OCI-LY1 (cell line): ENCODE results near the gene ADAMTS15.

Source experiments
- H2AFZ ChIP-seq: fragments of 200-600 bp; sonication (generic), shearing (Covaris generic); 2 replicates; pipeline ENCODE4 v1.6.0; 2014; ENCODE audit warnings: antibody characterized with exemption, mild to moderate bottlenecking, low read length
- H3F3A ChIP-seq: fragments of 200-600 bp; sonication (generic), shearing (Covaris generic); 2 replicates; pipeline ENCODE4 v1.6.0; 2014; ENCODE audit warnings: mild to moderate bottlenecking, antibody characterized with exemption, low read length, moderate library complexity; ENCODE audit not compliant: insufficient read depth
- H3K27ac ChIP-seq: fragments of 200-600 bp; sonication (generic); 2 replicates; pipeline ENCODE4 v1.5.1; 2014; ENCODE audit warnings: low read length, mixed run types, mild to moderate bottlenecking, low read depth; ENCODE audit not compliant: poor library complexity, severe bottlenecking
- H3K27me3 ChIP-seq: fragments of 200-600 bp; sonication (generic); 2 replicates; pipeline ENCODE4 v1.6.0; 2014; ENCODE audit warnings: antibody characterized with exemption, mild to moderate bottlenecking, low read length, moderate library complexity; ENCODE audit not compliant: insufficient read depth
- H3K36me3 ChIP-seq: fragments of 200-600 bp; sonication (generic); 2 replicates; pipeline ENCODE4 v1.6.1; 2014; ENCODE audit warnings: mild to moderate bottlenecking, antibody characterized with exemption, low read length, moderate library complexity, mixed read lengths; ENCODE audit not compliant: insufficient read depth
- H3K4me1 ChIP-seq: fragments of 200-600 bp; sonication (generic); 2 replicates; pipeline ENCODE4 v1.5.1; 2014; ENCODE audit warnings: mild to moderate bottlenecking, low read length, moderate library complexity; ENCODE audit not compliant: insufficient read depth, severe bottlenecking
- H3K4me2 ChIP-seq: fragments of 200-600 bp; sonication (generic), shearing (Covaris generic); 2 replicates; pipeline ENCODE4 v1.6.1; 2014; ENCODE audit warnings: low read length
- H3K4me3 ChIP-seq: fragments of 200-600 bp; sonication (generic); 2 replicates; pipeline ENCODE4 v1.5.1; 2014; ENCODE audit warnings: low read length, low read depth, mild to moderate bottlenecking, mixed read lengths; ENCODE audit not compliant: poor library complexity, severe bottlenecking
- H3K79me2 ChIP-seq: fragments of 200-600 bp; shearing (Covaris generic); 2 replicates; pipeline ENCODE4 v1.6.1; 2016; ENCODE audit warnings: mixed run types, low read length, mixed read lengths; ENCODE audit not compliant: insufficient read depth
- H3K9ac ChIP-seq: fragments of 200-600 bp; sonication (generic), shearing (Covaris generic); 2 replicates; pipeline ENCODE4 v1.6.1; 2014; ENCODE audit warnings: mild to moderate bottlenecking, low read length, mixed read lengths
- H3K9me2 ChIP-seq: fragments of 200-600 bp; sonication (generic), shearing (Covaris generic); 2 replicates; pipeline ENCODE4 v1.6.1; 2014; ENCODE audit warnings: low read depth, mild to moderate bottlenecking, low read length, mixed read lengths
- H3K9me3 ChIP-seq: fragments of 200-600 bp; shearing (Covaris generic); 2 replicates; pipeline ENCODE4 v1.6.1; 2014; ENCODE audit warnings: low read length, mixed read lengths
- H4K20me1 ChIP-seq: fragments of 200-600 bp; sonication (generic), shearing (Covaris generic); 2 replicates; pipeline ENCODE4 v1.6.0; 2016; ENCODE audit warnings: mild to moderate bottlenecking, low read length; ENCODE audit not compliant: insufficient read depth
- EZH2 ChIP-seq: fragments of 200-600 bp; sonication (generic), shearing (Covaris generic); IDR thresholded peaks from 2 replicates; pipeline ENCODE4 v1.8.0; 2017; ENCODE audit warnings: borderline replicate concordance, mixed run types, mild to moderate bottlenecking, antibody characterized with exemption, low read length, moderate library complexity, mixed read lengths
- TF ChIP-seq, protein P1 (sequence below): fragments of 200-600 bp; sonication (generic), shearing (Covaris generic); IDR thresholded peaks from 2 replicates; pipeline ENCODE4 v1.5.1; 2017; ENCODE audit warnings: mild to moderate bottlenecking, antibody characterized with exemption, low read length, moderate library complexity, mixed read lengths

The ADAMTS15 gene

DNA sequence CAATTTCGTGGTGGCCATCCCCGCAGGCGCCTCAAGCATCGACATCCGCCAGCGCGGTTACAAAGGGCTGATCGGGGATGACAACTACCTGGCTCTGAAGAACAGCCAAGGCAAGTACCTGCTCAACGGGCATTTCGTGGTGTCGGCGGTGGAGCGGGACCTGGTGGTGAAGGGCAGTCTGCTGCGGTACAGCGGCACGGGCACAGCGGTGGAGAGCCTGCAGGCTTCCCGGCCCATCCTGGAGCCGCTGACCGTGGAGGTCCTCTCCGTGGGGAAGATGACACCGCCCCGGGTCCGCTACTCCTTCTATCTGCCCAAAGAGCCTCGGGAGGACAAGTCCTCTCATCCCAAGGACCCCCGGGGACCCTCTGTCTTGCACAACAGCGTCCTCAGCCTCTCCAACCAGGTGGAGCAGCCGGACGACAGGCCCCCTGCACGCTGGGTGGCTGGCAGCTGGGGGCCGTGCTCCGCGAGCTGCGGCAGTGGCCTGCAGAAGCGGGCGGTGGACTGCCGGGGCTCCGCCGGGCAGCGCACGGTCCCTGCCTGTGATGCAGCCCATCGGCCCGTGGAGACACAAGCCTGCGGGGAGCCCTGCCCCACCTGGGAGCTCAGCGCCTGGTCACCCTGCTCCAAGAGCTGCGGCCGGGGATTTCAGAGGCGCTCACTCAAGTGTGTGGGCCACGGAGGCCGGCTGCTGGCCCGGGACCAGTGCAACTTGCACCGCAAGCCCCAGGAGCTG, 24.8 kb downstream of the ADAMTS15 start:
- Histone ChIP-seq H3K4me1 (no peaks in the 10 kb centered on the region), H2AFZ (no peak overlapping the region), H3K27me3 (no peaks in the 10 kb centered on the region), H3K9ac (no peak overlapping the region), H3K27ac (no peak overlapping the region), H3F3A (no peaks in the 10 kb centered on the region), H3K36me3 (no peaks in the 10 kb centered on the region), H3K9me3 (no peaks in the 10 kb centered on the region), H3K9me2 (no peaks in the 10 kb centered on the region), H4K20me1 (no peaks in the 10 kb centered on the region), H3K79me2 (no peaks in the 10 kb centered on the region), H3K4me2 (no peak overlapping the region), H3K4me3 (no peak overlapping the region)
- TF ChIP-seq EZH2, result no peak
- TF ChIP-seq, protein P1, sequence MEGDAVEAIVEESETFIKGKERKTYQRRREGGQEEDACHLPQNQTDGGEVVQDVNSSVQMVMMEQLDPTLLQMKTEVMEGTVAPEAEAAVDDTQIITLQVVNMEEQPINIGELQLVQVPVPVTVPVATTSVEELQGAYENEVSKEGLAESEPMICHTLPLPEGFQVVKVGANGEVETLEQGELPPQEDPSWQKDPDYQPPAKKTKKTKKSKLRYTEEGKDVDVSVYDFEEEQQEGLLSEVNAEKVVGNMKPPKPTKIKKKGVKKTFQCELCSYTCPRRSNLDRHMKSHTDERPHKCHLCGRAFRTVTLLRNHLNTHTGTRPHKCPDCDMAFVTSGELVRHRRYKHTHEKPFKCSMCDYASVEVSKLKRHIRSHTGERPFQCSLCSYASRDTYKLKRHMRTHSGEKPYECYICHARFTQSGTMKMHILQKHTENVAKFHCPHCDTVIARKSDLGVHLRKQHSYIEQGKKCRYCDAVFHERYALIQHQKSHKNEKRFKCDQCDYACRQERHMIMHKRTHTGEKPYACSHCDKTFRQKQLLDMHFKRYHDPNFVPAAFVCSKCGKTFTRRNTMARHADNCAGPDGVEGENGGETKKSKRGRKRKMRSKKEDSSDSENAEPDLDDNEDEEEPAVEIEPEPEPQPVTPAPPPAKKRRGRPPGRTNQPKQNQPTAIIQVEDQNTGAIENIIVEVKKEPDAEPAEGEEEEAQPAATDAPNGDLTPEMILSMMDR, result no peak

DNA sequence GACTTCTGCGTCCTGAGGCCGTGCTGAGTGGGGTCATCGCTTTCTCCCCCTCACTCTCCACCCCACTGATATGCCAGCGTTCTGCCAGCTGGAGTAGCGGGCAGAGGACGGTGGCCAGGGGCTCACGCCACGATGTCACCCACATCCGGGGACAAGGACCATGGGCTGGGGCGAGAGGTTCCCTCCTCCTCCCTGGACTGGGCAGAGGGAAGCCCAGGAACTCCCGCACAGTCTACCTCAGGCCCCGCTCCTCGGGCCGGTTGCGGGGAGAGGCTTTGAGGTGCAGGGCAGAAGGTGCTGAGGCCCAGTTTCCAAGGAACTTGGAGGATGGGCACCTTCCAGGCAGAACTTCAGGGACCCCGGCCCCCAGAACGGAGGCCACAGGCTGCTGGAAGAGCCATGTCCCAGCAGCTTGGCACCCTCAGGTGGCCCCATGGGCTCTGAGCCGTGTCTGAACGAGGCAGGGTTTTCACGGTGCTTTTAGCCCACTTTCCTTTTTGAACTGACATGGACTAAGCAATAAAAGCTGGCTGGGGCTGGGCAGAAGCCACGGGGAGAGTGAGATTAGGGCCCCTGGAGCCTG, 25.4 kb downstream of the ADAMTS15 start:
- Histone ChIP-seq H3K27ac (no peak overlapping the region), H2AFZ (no peak overlapping the region), H3K27me3 (no peaks in the 10 kb centered on the region), H3K36me3 (no peaks in the 10 kb centered on the region), H3K79me2 (no peaks in the 10 kb centered on the region), H3K9me3 (no peaks in the 10 kb centered on the region), H3K4me2 (no peak overlapping the region), H4K20me1 (no peaks in the 10 kb centered on the region), H3K4me1 (no peaks in the 10 kb centered on the region), H3K9ac (no peak overlapping the region), H3K9me2 (no peaks in the 10 kb centered on the region), H3F3A (no peaks in the 10 kb centered on the region), H3K4me3 (no peak overlapping the region)
- no peak for TF ChIP-seq EZH2
- TF ChIP-seq, protein P1, result no peak

DNA sequence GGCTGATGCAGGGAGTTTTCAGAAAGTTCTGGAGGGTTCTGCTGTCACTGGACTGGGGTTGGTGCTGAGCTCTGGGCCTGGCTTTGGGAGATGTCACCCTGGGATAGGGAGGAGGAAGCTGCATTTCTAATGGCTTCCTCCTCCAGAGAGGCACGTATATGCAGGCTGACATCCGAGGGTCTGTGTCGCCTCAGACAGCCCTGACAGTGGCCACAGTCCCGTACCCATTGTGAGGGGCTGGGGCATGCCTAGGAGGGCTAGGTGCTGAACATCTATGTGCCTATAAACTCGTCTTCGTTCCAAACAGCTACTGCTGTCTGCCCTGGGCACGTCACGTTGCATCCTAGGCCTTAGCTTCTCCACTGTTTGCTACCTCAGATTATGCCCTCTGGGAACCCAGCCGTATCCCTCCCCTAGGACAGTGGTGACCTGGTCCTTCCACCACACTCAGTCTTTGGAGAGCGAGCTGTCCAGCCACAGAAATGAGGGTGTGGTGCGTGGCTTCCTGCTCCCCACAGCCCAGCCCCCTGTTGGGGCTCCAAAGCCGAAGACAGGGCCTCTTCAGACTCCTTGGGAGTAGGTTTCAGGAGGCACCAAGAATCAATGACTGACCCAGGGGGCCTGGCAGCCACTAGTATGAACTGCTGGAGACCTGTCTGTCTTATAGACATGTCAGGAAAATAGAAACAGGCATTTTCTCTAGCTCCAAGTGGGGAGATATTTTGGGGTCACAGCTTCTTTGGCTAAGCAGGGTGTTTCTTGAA, 26.4 kb downstream of the ADAMTS15 start:
- Histone ChIP-seq H3K9me3 (no peaks in the 10 kb centered on the region), H3K4me1 (no peaks in the 10 kb centered on the region), H3K36me3 (no peaks in the 10 kb centered on the region), H3K9ac (no peak overlapping the region), H3K27me3 (no peaks in the 10 kb centered on the region), H3K79me2 (no peaks in the 10 kb centered on the region), H4K20me1 (no peaks in the 10 kb centered on the region), H3K9me2 (no peaks in the 10 kb centered on the region), H2AFZ (no peak overlapping the region), H3F3A (no peaks in the 10 kb centered on the region), H3K4me3 (no peak overlapping the region), H3K27ac (no peak overlapping the region), H3K4me2 (no peak overlapping the region)
- no peak for TF ChIP-seq EZH2
- TF ChIP-seq, protein P1, result no peak
